EL (cell line): ENCODE results near the gene RFX3.

Experiments used
- DNase-seq: peaks from one replicate; pipeline ENCODE4 v3.0.0-alpha.2; 2016

Gene RFX3

GRCh38 chr9:3268223-3268622 is 257.6 kb downstream of the RFX3 start:
- DNase-seq, result no peak

DNA sequence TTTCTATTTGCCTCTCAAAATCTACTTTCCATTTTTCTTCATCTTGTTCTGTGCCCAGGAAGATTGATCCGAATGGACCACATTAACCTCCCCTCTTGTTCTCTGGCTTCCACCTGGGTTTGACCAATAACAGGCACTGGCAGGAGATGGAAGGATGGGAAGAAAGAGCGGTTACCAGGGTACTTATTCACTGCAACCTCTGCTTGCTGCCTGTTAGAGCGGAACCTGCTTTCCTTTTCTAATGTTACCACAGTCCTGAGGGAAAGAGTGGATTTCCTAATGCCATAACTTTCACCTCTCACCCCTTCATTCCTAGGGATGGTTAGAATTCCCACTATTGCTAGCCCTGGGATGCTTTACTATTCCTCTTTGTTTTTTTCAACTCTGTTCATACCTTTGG is 262.1 kb downstream of the RFX3 start:
- no peak for DNase-seq

GRCh38 chr9:3262826-3263529 is 262.8 kb downstream of the RFX3 start:
- no peak for DNase-seq

DNA sequence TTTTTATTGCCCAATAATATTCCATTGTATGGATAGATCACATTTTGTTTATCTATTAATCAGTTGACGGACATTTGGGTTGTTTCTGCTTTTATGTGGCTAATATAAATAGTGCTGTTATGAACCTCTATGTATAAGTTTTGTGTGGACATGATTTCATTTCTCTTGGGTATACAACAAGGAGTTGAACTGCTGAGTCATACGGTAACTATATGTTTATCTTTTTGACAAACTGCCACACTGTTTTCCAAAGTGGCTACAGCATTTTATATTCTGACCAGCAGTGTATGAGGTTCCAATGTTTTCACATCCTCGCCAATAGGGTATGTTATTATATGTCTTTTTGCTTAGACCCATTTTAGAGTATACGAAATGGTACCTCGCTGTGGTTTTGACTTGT is 264.3 kb downstream of the RFX3 start:
- DNase-seq, result no peak

GRCh38 chr9:3256571-3257330 is 269.1 kb downstream of the RFX3 start:
- DNase-seq, result no peak

DNA sequence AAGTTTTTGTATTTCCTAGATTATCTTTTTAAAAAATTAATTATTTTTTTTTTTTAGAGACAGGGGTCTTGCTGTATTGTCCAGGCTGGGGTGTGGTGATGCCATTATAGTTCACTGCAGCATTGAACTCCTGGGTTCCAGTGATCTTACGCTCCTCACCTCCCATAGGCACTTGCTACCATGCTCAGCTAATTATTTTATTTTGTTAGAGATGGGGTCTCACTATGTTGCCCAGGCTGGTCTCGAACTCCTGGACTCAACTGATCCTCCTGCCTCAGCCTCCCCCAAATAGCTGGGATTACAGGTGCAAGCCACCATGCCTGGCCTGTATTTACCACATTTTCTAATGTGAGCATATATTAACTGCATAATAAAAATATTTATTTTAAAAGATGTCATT is 274.5 kb downstream of the RFX3 start:
- no peak for DNase-seq

GRCh38 chr9:3250741-3251140 is 275.1 kb downstream of the RFX3 start:
- DNase-seq, result no peak

DNA sequence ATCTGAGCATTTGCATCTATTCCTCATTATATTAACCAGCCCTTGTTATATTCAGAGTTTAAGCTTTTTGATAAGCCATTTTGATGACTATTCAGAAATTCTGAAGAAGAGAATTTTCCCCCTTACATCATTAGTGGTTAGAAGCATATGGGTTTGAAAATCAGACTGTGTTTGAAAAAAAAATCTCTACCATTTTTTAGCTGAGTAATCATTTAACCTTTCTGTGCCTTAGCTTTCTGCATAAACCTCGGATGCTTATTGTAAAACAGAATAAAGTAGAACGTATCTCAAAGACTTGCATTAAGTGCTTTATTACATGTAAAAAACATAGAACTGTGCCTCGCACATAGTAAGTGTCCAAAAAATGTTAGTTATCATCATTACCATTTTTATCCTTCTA is 278.6 kb downstream of the RFX3 start:
- DNase-seq, result no peak

GRCh38 chr9:3246241-3246640 is 279.6 kb downstream of the RFX3 start:
- DNase-seq, result no peak

DNA sequence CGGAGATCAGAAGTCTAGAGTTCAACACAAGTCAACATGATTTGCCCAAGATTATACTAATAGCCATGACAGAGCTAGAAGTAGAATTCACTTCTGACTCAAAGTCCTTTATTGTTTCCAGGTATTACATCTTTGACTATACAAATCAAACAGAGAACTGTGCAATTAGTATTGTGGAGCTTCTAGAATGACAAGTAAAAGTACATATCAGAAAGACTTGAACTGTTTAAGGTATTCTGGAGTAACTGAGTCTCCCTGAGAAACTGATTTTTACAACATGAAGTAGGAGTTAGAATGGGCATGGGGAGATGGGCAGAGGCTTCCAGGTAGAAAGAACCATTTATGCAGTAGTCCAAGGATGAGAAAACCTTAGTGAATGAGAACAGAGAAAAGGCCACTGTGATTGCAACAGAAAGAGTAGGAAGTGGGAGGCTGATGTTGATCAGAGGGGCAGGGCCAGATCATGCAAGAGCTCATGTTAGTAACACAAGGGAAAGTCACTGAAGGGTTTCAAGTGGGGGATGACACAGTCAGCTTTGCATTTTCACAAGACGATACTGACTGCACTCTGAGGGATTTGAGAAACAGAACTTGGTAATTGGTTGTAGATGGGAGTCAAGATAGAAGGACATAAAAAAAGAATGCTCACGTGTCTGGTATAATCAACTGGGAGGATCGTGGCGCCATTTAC is 280.7 kb downstream of the RFX3 start:
- DNase-seq, result no peak

GRCh38 chr9:3243683-3244082 is 282.1 kb downstream of the RFX3 start:
- DNase-seq, result no peak

DNA sequence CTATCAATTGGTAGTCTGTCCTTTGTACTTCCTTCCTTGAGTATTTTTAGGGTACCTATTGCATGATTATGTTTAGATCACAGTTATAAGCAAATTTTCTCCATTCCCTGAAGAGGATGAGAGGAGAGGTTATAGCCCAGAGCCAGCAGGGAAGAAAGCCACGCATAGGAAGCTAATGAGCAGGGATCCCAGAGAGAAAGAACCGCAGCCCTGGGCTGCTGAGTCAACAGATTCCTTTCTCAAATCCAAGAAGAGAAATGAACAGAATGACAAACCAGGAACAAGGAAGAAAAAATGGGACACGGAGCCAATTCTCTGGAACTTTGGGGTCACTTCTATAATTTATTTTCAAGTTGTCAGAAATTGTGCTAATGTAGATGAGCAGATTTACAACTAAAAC is 284.5 kb downstream of the RFX3 start:
- DNase-seq, result no peak

DNA sequence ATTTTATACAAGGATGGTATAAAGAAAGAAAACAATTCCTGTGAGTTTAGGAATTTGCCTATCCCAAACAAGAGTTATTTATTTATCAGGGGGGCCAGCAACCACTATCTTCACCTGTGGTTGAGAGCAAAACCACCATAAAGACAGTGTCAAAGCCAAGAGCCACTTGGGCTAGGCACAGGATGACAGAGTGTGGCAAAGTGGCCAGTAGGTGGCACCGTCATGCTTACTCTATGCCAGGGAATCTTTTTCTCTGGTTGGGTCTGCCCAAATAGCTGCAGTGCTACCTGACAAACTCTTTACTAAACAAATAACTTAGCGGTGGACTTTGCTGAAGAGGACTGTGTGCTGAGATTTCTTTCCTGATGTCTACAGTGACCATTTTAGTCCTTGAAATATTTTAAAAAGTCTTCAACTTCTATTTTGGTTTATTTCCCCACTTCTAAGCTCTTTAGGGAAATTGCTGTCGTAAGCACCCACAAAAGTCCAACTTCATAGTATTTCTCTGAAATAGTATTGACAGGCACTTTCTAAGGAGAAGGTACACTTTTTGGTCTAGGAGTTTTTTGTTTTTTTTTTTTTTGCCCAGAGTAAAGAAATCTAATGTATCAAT is 285.0 kb downstream of the RFX3 start:
- peak; percentile 64 for DNase-seq

DNA sequence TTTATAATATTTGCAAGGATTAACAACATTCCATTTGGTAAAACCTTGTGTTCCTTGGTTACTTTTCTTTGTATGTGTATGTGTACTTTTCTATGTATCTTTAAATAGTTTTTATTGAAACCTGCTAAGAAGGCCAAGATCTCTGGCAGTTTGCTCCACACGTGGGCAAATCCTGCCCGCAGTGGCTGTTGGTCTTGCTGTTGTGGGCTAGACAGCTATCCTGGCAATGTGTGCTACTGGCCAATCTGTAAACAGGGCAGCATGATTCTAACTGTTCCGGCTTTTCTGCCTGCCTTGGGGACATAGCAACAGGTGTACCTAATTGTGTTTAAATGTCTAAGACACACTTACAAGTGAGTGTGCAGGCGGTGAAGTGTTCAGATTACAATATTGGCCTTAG is 286.6 kb downstream of the RFX3 start:
- DNase-seq, result no peak

GRCh38 chr9:3238236-3238635 is 287.6 kb downstream of the RFX3 start:
- no peak for DNase-seq

DNA sequence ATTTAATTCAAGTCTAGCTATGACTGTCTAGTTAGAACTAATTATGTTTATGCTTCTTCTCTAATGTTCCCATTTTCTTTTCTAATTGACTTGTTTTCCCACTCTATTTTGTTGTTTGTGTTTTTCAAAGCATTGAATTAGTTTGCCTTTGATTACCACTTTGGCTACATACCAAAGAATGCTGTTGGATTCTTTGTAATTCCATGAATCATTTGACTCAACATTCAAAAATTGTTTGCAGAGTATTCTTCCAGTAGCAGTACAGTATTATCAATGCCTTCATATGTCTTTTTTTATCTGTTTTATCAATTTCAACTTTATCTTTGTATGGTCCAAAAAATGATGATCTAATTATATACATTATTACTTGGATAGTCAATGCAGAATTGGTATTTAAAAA is 288.7 kb downstream of the RFX3 start:
- DNase-seq, result peak; percentile 30

DNA sequence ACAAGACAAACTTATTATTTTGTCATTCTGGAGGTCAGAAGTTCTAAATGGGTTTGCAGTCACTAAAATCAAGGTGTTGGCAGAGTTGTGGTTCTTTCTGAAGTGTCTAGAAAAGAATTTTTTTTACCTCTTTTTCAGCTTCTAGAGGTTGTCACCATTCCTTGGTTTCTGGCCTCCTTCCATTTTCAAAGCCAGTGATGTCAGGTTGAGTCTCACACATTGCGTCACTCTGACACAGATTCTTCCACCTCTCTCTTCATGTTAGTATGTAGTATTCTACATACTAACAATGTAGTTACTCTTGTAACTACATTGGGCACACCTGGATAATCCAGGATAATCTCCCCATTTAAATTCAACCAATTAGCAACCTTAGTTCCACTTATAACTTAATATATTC is 290.3 kb downstream of the RFX3 start:
- DNase-seq, result peak; percentile 6

DNA sequence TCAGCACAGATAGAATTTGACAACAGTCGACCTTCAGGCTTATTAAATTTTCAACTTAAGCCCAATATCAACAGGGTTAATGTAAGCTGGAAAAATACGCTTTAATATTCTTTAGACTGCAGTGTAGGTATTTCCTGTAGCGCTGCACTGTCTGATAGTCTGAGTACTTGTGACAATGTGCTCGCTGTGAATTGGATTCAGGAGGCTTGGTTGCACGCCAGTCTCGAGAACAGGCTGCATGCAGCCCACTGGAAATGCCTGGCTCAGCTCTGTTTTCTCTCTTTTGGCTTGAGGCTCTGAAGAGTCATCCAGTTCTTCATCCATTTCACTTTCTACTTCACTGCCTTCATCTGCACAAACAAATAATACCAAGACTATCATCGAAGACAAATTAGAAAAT is 300.9 kb downstream of the RFX3 start:
- DNase-seq, result no peak

GRCh38 chr9:3215658-3216057 is 310.1 kb downstream of the RFX3 start:
- no peak for DNase-seq

GRCh38 chr9:3214741-3215140 is 311.1 kb downstream of the RFX3 start:
- no peak for DNase-seq

GRCh38 chr9:3205421-3206095 is 320.2 kb downstream of the RFX3 start:
- DNase-seq, result peak; percentile 19

- DNase-seq, result peak; percentile 88
Measured at GRCh38 chr9:3200331-3200774, 325.4 kb downstream of the RFX3 start.

DNA sequence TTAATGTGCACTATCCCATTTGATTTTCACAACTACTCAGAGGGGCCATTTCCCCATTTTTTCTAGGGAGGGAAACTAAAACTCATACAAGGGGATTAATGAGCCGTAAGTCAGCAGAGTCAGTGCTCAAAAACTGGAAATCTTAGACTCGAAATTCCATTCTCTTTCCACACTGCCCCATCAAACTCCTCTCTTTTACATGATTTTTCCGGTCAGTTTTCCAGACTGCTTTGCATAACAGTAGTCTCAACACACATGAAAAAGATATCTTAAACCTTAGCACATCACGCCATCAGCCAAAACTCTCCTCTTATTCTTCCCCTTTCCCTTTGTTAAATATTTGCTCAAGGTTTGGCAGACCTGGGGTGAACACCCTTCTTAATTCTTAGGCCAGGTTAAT is 332.0 kb downstream of the RFX3 start:
- DNase-seq, result no peak
